HG02759 (cell line): ENCODE measurements around the gene HAUS1.
"Not testable (repeated sequence)": the region's sequence is repeated elsewhere in the genome, so short reads cannot be mapped to it uniquely, and the experiment has no call there.

Source experiments
- ATAC-seq: cut with Tn5 transposase; IDR thresholded peaks from one replicate; pipeline ENCODE4 v1.9.1; 2021; ENCODE audit warnings: mild to moderate bottlenecking, moderate library complexity; ENCODE audit not compliant: unreplicated experiment

HAUS1 gene

GRCh38 chr18:46156124-46156745 lies 52.0 kb downstream of the HAUS1 start:
- ATAC-seq, result no peak

DNA sequence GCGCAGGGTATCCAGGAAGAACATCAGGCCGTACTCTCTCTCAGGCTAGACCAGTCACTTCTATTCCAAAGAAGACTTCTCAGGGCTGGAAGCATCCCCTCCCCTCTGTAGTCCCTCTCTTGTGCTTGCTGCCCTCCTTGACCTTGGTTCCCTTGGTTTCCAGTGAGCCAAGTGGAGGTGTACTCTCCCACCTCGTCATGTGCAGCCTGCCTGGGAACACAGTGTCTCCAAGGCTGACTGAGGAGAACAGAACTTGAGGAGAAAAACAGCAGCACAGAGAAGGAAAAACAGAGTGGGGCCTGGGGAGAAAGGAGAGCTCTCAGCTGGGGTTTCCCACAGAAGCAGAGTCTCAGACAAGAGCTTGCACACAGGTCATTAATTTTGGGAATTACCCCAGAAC lies 52.7 kb downstream of the HAUS1 start:
- no peak for ATAC-seq

DNA sequence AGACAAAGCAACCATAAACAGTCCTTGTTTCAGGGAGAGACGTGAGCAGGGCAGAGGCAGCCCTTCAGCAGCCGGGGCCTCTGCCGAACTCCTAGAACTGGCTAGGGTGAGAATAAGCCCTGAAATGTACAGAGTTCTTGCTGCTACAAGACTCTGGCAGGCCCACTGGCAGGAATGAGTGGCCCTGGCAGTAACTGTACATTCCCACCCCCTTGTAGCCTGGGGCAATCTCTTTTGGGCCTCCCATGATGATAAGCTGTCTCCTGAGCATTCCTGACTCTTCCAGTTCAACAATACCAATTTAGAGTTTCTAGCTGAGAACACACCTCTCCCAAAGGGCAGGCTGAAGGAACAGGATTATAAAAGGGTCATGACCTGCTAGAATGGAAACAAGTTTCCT lies 54.3 kb downstream of the HAUS1 start:
- no peak for ATAC-seq

GRCh38 chr18:46160050-46160798 lies 56.0 kb downstream of the HAUS1 start:
- ATAC-seq, result no peak

GRCh38 chr18:46160840-46161239 lies 56.7 kb downstream of the HAUS1 start:
- not testable (repeated sequence) for ATAC-seq

GRCh38 chr18:46161703-46162396 lies 57.7 kb downstream of the HAUS1 start:
- ATAC-seq, result no peak

DNA sequence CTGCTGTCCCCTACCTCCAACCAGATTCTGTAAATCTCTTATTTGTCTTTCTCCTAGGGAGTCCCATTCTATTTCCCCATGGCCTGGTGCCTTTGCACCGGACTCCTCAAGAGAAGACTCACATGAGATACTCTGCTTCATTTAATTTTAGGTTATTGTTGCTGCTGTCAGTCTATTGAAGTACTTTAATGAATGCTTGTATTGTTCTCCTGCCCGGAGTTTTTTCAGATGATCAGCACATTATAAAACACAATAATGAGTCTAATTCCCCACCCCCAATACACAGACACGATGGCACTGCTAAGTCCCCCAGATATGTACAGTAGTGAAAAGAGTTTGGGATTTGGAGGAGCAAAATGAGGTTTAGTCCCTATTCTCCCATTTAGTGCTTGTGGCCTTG lies 58.9 kb downstream of the HAUS1 start:
- no peak for ATAC-seq

GRCh38 chr18:46163941-46164499 lies 59.8 kb downstream of the HAUS1 start:
- ATAC-seq, result no peak

- ATAC-seq, result not testable (repeated sequence)
These were observed 60.3 kb downstream of the HAUS1 start for GRCh38 chr18:46164502-46164901.

DNA sequence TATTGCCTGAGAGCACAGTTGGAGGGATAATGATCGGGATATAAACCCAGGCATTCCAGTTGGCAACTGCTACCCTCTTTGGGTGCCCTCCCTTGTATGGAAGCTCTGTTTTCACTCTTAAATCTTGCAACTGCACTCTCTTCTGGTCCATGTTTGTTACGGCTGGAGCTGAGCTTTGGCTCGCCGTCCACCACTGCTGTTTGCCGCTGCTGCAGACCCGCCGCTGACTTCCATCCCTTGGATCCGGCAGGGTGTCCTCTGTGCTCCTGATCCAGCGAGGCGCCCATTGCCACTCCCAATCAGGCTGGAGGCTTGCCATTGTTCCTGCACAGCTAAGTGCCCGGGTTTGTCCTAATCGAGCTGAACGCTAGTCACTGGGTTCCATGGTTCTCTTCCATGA lies 60.7 kb downstream of the HAUS1 start:
- ATAC-seq, result no peak

DNA sequence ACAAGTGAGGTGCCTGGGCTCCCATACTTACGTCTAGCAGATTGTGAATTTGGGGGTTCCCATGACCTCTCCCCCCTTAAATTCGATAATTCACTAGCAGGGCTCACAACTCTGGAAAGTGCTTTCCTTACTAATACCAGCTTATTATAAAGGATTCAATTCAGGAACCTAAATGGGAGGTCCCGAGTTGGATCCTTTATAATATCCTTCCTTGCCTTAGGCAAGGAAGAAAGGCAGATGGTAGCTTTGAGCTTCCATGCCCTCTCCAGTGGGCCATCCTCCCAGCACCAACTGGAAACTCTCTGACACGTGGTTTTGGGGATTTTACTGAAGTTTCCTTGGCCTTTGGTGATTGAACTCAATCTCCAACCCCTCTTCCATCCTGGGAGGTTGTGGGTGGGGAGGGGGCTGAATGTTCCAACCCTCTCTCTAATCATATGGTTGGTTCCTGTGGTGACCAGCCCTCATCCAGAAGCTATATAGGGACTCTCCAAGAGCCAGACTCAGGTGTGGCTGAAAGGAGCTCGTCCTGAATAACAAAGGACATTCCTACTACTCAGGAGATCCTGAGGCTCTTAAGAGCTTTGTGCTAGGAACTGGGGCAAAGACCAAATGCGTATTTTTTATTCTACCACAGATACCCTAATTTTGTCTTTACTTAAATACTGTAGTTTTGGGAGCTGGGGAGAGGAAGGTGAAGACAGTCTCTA lies 62.2 kb downstream of the HAUS1 start:
- ATAC-seq, result no peak

DNA sequence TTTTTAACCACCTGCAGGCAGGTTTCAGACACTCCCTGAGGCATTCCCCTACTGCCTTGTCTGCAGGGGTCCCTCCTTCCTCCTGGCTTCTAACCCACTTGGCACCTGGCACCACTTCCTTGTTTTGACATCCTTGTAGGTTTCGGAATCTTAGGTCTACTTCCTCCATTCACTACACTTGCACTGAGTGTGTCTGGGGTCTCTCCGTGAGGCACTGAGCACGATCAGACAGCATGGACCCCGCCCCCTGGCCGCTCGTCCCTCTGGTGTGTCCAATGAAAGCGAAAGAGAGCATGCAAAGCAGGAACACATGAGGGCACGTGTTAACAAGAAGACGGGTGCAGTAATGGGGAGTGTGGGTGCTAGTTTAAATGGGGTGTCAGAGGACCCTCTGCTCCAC lies 63.8 kb downstream of the HAUS1 start:
- peak; percentile 94 for ATAC-seq

DNA sequence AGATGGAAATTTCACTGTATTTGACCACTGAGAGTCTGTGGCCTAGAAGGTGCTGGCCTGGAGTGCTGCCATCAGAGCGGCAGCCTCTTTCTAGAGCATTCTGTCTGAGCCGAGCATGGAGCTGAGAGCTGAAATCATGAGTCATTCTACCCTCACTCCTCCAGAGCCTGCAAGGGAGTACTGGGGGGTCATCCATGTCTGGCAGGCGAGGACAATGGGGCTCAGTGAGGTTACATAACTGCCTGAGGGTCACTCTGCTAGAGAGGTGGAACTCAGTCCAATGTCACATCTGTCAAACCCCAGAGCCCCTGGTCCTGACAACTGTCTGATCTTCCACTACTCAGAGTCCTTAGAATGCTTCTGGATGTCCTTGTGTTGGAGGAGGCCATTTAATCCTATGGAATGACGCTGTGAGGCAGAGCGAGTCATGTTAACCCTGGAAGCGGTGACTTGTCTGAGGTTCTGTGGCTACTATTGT lies 65.3 kb downstream of the HAUS1 start:
- ATAC-seq, result no peak

GRCh38 chr18:46171331-46171730 lies 67.1 kb downstream of the HAUS1 start:
- ATAC-seq, result no peak

- peak; percentile 86 for ATAC-seq
These were observed 69.5 kb downstream of the HAUS1 start for GRCh38 chr18:46173393-46174341.

DNA sequence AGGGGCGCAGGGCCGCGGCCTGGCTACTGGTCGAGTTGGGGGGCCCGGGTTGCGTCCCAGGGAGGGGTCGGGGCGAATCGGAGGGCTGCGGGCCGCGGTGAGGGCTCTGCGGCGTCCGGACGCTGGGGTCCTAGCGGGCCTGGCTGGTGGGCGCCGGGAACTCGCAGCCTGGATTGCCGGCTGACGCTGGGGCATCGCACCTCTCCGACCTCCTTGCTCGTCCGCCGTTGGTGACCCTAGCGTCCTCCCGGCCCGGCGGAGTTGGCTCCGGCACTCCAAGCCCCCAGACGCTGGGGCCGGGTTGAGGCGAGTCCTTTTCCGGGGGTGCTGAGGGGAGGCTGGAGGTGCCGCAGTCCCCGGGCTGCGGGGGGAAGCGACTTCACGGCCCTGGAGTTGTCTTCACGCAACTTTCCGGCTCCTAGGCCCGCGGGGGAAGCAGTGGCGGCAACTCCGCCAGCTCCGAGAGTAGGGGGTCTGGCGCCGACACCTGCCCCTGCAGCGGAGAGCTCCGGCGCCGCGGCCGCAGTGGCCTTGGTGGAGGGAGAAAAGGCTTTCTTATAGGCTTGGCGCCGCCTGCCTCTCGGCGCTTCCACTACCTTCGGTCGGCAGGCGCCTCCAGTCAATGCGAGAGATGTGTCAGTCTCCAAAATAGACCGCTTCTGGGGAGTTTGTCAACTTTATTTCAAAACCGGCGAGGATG lies 70.3 kb downstream of the HAUS1 start:
- peak; percentile 32 for ATAC-seq

GRCh38 chr18:46176001-46176400 lies 71.8 kb downstream of the HAUS1 start:
- ATAC-seq, result no peak
